HG02588 (cell line): ENCODE results near the gene MCC.

Experiments used
- ATAC-seq: cut with Tn5 transposase; IDR thresholded peaks from one replicate; pipeline ENCODE4 v1.9.1; 2021; ENCODE audit warnings: mild to moderate bottlenecking, moderate library complexity; ENCODE audit not compliant: unreplicated experiment

MCC gene

DNA sequence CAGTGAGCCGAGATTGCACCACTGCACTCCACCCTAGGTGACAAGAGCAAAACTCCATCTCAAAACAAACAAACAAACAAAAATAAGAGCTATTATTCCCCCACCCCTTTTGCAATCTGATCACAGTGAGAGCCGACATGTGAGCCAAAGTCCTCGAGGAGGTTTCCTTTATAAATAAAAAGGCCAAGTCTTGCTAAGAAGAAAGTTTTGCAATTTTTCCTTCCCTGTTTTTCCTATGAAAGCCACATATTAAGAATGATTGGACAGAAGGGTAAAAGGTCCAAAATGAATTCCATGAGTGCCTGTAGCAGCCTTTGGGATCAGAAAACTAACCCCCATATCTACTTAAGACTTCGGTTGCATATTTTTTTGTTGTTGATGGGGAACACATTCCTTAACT is 233.1 kb downstream of the MCC start:
- ATAC-seq: no peak

DNA sequence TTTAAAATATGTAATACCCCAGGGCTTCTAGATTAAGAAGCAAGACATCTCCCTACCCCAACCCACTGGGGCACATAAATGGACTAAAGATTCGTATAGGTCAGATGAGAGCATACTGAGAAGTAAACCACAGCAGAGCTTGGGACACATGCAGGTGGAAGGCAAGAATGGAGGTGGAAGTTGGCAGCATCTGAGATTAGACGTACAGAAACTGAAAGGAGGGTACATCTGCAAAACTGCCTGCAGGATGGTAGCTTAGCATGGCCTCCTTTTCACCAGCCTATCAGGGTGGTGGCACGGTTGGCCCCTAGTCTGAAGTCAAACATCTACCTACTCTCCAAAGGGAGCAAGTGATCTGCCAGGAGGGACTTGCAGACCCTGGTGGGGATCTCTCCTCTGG is 235.2 kb downstream of the MCC start:
- no peak for ATAC-seq

GRCh38 chr5:113252066-113252465 is 236.2 kb downstream of the MCC start:
- ATAC-seq: no peak

- ATAC-seq: no peak
Measured at GRCh38 chr5:113250341-113250953, 237.8 kb downstream of the MCC start.

DNA sequence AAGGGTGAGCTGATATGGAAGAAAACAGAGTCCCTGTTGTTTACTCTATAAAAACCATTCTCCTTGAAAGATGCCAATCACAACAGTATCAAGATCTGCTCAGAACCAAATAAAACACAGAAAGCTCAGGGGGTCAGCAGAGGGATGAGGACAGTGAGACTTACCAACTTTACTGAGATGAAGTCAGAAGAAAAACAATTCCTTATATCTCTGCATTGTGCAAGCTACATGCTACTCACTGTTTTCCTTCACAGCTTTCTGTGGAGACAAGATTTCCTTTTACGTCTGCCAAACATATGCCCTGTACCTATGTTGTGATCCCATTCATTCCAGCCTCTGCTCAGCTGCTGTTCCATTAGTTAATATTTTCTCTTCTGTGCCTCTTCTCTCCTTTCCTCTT is 239.0 kb downstream of the MCC start:
- no peak for ATAC-seq

DNA sequence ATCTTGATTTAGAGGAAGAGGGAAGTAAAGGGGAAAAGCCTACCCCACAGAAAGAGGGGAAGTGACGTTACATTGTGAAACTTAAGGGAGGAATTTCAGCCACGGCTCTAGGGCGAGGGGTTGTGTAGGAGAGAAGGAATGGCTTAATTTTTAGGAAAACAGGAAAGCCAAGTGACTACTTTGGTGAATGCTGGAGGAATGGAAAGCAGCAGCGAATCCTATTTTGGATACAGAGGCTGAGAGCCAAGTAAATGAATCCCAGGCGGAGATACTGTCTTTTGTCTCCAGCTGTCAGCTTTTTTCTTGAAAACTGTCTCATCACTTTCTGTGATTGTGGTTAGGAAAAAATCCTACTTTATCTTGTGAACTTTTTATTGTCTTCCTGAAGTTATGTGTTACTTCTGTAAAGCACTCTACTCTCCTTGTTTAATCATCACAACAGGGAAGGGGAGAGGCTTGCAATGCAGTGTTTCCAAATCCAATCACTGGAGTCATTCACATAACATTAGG is 241.8 kb downstream of the MCC start:
- ATAC-seq: no peak

GRCh38 chr5:113245427-113246225 is 242.6 kb downstream of the MCC start:
- peak; percentile 41 for ATAC-seq

DNA sequence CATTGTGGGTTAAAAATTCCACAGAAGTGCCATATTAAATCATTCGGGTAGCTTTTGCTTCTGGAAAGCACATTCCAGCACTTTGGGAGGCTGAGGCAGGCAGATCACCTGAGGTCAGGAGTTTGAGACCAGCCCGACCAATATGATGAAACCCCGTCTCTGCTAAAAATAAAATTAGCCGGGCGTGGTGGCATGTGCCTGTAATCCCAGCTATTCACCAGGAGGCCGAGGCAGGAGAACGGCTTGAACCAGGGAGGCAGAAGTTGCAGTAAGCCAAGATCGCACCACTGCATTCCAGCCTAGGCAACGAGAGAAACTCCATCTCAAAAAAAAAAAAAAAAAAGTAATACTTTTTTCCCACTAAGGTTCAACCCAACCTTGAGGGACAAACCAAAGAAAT is 243.3 kb downstream of the MCC start:
- no peak for ATAC-seq

- no peak for ATAC-seq
Measured at GRCh38 chr5:113243349-113243664, 244.9 kb downstream of the MCC start.

GRCh38 chr5:113242481-113243348 is 245.5 kb downstream of the MCC start:
- ATAC-seq: no peak

DNA sequence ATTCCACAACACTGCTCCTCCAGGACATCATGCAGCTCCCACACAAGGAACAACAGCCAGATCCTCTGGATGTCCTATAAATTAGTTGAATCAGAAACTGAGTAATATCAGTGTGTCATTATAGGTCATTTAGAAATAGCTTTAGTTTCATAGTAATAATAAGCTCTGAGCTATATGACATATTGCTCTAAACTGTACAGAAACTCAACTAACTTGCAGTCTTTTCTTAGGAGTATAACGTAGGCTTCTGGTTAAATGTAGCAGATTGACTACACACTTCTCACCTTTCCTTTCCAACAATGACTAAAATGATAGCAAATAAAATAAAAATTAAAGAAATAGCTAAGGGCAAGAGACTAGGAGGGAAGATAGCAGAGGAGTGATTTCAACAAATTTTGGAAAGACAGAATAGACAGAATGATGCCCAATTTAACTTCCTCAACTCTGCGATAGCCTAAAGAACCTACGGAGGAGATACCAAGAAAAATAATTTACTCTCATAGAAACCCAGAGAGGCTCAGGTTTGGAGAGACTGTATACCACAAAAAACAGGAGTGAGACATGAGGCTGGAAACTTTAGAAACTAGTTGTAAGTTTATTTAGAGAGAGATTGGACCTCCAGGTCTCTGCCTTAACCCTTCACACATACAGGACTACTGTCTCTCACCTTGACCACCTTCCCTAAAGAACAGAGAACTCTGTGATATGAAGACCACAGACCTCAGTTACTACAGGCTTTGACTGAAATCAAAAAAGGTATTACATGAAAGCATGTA is 247.1 kb downstream of the MCC start:
- peak; percentile 75 for ATAC-seq

DNA sequence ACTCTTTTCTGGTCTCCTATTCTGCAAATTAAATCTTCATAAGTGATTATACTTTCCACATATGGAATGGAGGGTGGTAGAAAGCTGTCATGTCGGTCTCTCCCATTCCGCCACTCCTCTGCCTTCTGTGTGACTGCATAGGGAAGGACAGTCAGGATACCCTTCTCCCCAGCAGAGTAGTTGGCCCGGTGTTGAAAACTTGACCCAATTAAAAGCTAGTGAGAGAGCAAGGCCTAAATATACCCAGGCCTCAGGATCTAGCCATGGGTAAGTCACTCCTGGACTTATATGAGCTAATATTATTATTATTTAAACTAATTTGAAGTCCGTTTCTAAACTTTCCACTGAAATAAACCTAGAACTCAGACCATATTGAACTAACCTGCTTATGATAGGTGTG is 248.2 kb downstream of the MCC start:
- ATAC-seq: no peak

DNA sequence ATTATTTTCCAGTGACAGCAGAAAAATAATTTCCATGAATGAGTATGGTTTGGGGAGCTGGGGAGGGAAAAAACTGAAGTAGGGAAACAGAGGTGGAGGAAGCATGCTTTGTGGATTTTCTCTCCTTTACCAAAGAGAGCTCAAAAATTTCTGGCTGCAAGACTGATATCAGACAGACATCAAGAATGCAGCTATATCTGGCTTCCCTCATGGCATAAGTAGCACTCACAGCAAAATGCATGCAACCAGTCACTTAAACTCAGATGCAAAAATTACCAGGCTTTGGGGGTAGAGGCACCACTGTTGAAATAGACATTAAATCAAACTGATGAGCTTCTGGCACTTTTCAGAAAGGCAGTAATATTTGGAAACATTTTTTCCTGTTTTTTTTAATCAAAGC is 250.4 kb downstream of the MCC start:
- ATAC-seq: no peak

- no peak for ATAC-seq
Measured at GRCh38 chr5:113236536-113237288, 251.5 kb downstream of the MCC start.

GRCh38 chr5:113235884-113236283 is 252.4 kb downstream of the MCC start:
- ATAC-seq: no peak

DNA sequence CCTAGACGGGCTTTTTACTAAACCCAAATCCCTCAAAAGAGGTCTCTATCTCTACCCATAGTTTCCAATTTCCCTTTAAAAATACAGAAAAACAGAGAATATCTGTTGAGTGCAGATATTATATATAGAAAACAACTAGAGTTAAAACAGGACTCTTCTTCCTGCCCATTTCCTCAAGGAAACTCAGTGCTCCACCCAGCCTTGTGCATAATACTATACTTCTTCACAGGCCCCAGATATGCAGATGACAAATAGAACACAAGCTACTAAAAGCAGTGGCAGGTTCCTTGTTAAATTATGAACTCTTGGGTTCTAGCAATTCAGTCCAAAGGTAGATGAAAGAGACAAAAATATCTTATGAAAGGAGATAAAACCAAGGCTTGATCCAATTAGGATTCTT is 253.7 kb downstream of the MCC start:
- no peak for ATAC-seq

DNA sequence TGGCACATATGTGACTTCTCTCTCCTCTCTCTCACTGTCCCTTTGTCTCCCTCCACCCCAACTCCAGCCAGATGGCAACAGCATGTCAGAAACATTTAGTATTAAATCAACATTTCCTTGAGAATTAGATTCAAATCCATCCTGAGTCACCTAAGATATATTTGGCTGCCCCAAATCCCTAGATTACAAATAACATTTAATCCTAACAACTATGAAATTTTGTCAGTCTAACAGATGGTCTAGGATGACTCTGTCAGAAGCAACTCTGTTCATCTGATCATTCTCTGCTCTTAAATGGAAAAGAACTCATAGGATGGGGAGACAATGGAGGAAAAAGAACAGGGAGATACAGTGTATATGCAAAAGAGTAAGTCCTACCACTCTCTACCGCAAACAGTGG is 254.6 kb downstream of the MCC start:
- ATAC-seq: no peak

DNA sequence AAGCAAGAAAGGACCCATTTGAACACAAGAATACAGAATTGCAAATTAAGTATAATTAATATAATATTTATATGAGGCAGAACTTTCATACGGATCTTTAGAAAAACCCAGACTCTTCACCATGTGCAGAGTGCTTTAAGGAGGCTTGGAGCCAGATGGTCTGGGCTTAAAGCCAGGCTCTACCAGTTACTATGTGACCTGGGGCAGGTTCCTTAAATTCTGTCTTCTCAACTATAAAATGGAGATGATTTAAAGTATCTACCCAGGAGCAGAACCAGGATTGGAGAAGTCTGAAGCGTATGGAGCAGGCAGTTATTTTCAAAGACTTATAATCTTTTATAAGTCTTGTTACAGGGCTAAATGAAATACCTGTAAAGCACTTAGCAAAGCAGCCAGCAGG is 255.6 kb downstream of the MCC start:
- no peak for ATAC-seq

DNA sequence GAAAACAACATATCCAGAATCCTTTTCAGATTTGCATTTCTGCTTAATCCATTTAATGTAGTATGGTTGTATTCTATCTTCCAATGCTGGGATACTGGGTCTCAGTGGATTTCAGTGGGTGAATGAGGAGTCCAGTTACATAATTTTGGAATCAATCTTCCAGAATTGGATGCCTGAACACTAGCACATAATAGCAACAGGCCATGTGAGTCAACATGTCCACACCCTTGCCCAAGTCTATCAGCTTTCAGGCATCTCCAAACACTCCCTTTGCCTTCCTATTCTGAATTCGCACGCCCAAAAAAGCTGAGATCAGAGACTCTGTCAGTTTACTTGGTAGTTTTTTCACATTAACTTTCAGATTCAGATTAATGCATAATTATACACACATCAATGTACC is 256.0 kb downstream of the MCC start:
- no peak for ATAC-seq

- ATAC-seq: no peak
Measured at GRCh38 chr5:113231653-113232000, 256.6 kb downstream of the MCC start.
